Hepatocyte (in vitro differentiated cells): Measurements from ENCODE around the gene SPAAR. TPM values are rescaled to one million over a fixed set of nuclear protein-coding genes. Genes with fewer than 3 reads are reported as not detected.

Source experiments
- DNase-seq: peaks from one replicate; pipeline ENCODE4 v3.0.0-alpha.2; 2016; ENCODE audit warnings: low spot score
- H2AFZ ChIP-seq: fragments of 200-600 bp; sonication (generic); 2 replicates; pipeline ENCODE4 v1.6.0; 2016; ENCODE audit warnings: antibody characterized with exemption, mild to moderate bottlenecking
- H3K27ac ChIP-seq: fragments of 200-600 bp; sonication (generic); 2 replicates; pipeline ENCODE4 v1.5.1; 2016; ENCODE audit warnings: mild to moderate bottlenecking
- H3K27me3 ChIP-seq: fragments of 200-600 bp; sonication (generic); 2 replicates; pipeline ENCODE4 v1.6.1; 2016
- H3K36me3 ChIP-seq: fragments of 200-600 bp; sonication (generic); replicated peaks from 2 replicates; pipeline ENCODE4 v1.5.1; 2016; ENCODE audit warnings: low read depth; ENCODE audit not compliant: insufficient read depth
- H3K4me1 ChIP-seq: fragments of 200-600 bp; sonication (generic); 2 replicates; pipeline ENCODE4 v1.5.1; 2016; ENCODE audit warnings: mild to moderate bottlenecking, moderate library complexity; ENCODE audit not compliant: insufficient read depth
- H3K4me2 ChIP-seq: fragments of 200-600 bp; sonication (generic); 2 replicates; pipeline ENCODE4 v1.6.0; 2016
- H3K4me3 ChIP-seq: fragments of 200-600 bp; sonication (generic); 2 replicates; pipeline ENCODE4 v1.5.1; 2016; ENCODE audit warnings: mild to moderate bottlenecking
- H3K79me2 ChIP-seq: fragments of 200-600 bp; sonication (generic); 2 replicates; pipeline ENCODE4 v1.6.0; 2017; ENCODE audit warnings: mild to moderate bottlenecking
- H3K9me2 ChIP-seq: fragments of 200-600 bp; sonication (generic); replicated peaks from 2 replicates; pipeline ENCODE4 v1.6.0; 2017; ENCODE audit warnings: mild to moderate bottlenecking; ENCODE audit not compliant: insufficient read depth
- H3K9me3 ChIP-seq: fragments of 200-600 bp; sonication (generic); 2 replicates; pipeline ENCODE4 v1.5.1; 2016; ENCODE audit warnings: low read depth, mild to moderate bottlenecking
- H4K20me1 ChIP-seq: fragments of 200-600 bp; sonication (generic); 2 replicates; pipeline ENCODE4 v1.6.0; 2016; ENCODE audit warnings: mild to moderate bottlenecking; ENCODE audit not compliant: insufficient read depth, poor library complexity, severe bottlenecking
- EZH2 ChIP-seq: fragments of 200-600 bp; sonication (generic); IDR thresholded peaks from 2 replicates; pipeline ENCODE4 v1.6.1; 2016; ENCODE audit warnings: antibody characterized with exemption, mild to moderate bottlenecking, borderline replicate concordance
- EZH2phosphoT487 ChIP-seq: fragments of 200-600 bp; sonication (generic); IDR thresholded peaks from one replicate; pipeline ENCODE4 v1.6.1; 2018; ENCODE audit warnings: antibody characterized with exemption, mild to moderate bottlenecking, low read depth, moderate library complexity; ENCODE audit not compliant: unreplicated experiment, severe bottlenecking
- WGBS: methylation state at CpG from one replicate; pipeline ENCODE4 v1.1.6; 2016; ENCODE audit warnings: low lambda C conversion rate; ENCODE audit errors: missing lambda C conversion rate; 5-methylcytosine and 5-hydroxymethylcytosine counted together
- polyA plus RNA-seq: library from polyadenylated mRNA; unstranded; fragments of >200 nt; fragmentation: Nextera tagmentation; extraction: Ambion mirVana; gene quantifications from 2 replicates; pipeline ENCODE4 v1.2.1, GENCODE V29; 2016
- total RNA-seq: library from RNA; depleted of rRNA; stranded (reverse); fragments of >200 nt; gene quantifications from 2 replicates; pipeline ENCODE4 v1.2.3, GENCODE V29; 2014
- TF ChIP-seq, protein P1 (sequence below): fragments of 200-600 bp; sonication (generic); IDR thresholded peaks from 2 replicates; pipeline ENCODE4 v1.5.1; 2016; ENCODE audit warnings: antibody characterized with exemption, mild to moderate bottlenecking; ENCODE audit not compliant: poor library complexity

The SPAAR gene
- total and polyA plus RNA-seq, 2 experiments from 2014 or later = not detected

DNA sequence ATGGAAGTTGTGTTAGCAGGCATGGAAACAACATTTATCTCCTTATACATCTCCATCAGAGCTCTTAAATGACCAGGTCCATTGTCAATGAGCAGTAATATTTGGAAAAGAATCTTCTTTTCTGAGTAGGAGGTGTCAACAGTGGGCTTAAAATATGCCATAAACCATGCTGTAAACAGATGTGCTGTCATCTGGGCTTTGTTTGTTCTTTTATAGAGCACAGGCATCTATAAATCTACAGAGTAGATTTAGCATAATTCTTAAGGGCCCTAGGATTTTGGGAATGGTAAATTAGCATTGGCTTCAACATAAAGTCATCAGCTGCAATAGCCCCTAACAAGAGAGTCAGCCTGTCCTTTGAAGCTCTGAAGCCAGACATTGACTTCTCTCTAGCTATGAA, 11.0 kb upstream of the SPAAR start:
- H3K27me3 ChIP-seq = peaks cover 11% of the 10 kb centered on the region
- H3K9me3 ChIP-seq = no peaks in the 10 kb centered on the region
- no peaks in the 10 kb centered on the region for H3K4me1 ChIP-seq

DNA sequence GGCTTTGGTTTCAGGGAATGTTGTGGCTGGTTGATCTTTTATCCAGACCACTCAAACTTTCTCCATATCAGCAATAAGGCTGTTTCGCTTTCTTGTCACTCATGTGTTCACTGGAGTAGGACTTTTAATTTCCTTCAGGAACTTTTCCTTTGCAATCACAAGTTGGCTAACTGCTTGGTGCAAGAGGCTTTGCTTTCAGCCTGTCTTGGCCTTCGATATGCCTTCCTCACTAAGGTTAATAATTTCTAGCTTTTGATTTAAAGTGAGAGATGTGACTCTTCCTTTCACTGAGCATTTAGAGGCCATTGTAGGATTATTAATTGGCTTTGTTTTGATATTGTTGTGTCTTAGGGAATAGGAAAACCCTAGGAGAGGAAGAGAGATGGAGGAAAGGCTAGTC, 10.3 kb upstream of the SPAAR start:
- Histone ChIP-seq H3K4me2 (no peak overlapping the region), H3K36me3 (no peaks in the 10 kb centered on the region), H3K4me3 (no peak overlapping the region), H4K20me1 (no peaks in the 10 kb centered on the region), H3K27me3 (peaks cover 4% of the 10 kb centered on the region), H3K4me1 (no peaks in the 10 kb centered on the region), H2AFZ (no peak overlapping the region), H3K27ac (no peak overlapping the region), H3K9me2 (no peaks in the 10 kb centered on the region), H3K79me2 (no peaks in the 10 kb centered on the region), H3K9me3 (no peaks in the 10 kb centered on the region)
- no peak for DNase-seq
- TF ChIP-seq, protein P1, sequence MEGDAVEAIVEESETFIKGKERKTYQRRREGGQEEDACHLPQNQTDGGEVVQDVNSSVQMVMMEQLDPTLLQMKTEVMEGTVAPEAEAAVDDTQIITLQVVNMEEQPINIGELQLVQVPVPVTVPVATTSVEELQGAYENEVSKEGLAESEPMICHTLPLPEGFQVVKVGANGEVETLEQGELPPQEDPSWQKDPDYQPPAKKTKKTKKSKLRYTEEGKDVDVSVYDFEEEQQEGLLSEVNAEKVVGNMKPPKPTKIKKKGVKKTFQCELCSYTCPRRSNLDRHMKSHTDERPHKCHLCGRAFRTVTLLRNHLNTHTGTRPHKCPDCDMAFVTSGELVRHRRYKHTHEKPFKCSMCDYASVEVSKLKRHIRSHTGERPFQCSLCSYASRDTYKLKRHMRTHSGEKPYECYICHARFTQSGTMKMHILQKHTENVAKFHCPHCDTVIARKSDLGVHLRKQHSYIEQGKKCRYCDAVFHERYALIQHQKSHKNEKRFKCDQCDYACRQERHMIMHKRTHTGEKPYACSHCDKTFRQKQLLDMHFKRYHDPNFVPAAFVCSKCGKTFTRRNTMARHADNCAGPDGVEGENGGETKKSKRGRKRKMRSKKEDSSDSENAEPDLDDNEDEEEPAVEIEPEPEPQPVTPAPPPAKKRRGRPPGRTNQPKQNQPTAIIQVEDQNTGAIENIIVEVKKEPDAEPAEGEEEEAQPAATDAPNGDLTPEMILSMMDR = no peak
- TF ChIP-seq EZH2 = no peak
- WGBS = 84% methylated on average over 2 of the region's 2 CpGs

More for the DNA sequence above, 11.0 kb upstream of the SPAAR start:
- no peak for DNase-seq
- H3K9me2 ChIP-seq = no peaks in the 10 kb centered on the region
- H3K79me2 ChIP-seq = no peaks in the 10 kb centered on the region
- no peak overlapping the region for H3K27ac ChIP-seq
- H4K20me1 ChIP-seq = no peaks in the 10 kb centered on the region
- H3K36me3 ChIP-seq = no peaks in the 10 kb centered on the region
- TF ChIP-seq EZH2 (no peak), EZH2phosphoT487 (no peak)
- TF ChIP-seq, protein P1 = no peak
- no peak overlapping the region for H3K4me3 ChIP-seq
- no peak overlapping the region for H3K4me2 ChIP-seq
- no peak overlapping the region for H2AFZ ChIP-seq

DNA sequence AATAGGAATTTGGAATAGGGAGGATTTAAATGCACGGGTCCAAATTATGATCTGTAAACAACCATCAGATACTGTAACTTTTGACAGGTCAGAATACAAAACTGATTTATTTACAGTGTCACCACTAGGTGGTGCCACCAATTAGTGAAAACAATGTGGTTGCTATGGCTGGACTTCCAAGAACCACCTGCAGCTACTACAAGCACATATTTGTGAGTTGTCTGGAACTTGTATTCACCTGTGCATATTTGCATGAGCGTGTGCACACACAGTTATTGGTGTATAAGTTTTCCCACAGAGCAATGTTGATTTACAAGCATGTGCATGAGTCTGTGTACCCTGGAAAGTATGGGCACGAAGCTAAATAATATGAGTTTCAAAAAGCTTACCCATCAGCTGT, 6.2 kb upstream of the SPAAR start:
- H3K9me2 ChIP-seq = no peaks in the 10 kb centered on the region
- no peaks in the 10 kb centered on the region for H3K9me3 ChIP-seq
- no peaks in the 10 kb centered on the region for H3K79me2 ChIP-seq
- TF ChIP-seq EZH2 (no peak), EZH2phosphoT487 (no peak)
- TF ChIP-seq, protein P1 = peak; percentile 84
- 38% methylated on average over 3 of the region's 3 CpGs for WGBS
- H3K4me3 ChIP-seq = no peak overlapping the region
- no peak overlapping the region for H2AFZ ChIP-seq
- H3K4me2 ChIP-seq = no peak overlapping the region
- no peak overlapping the region for H3K27ac ChIP-seq
- no peaks in the 10 kb centered on the region for H3K27me3 ChIP-seq
- peaks cover 32% of the 10 kb centered on the region for H3K4me1 ChIP-seq
- peak; percentile 74 for DNase-seq
- no peaks in the 10 kb centered on the region for H3K36me3 ChIP-seq
- no peaks in the 10 kb centered on the region for H4K20me1 ChIP-seq

DNA sequence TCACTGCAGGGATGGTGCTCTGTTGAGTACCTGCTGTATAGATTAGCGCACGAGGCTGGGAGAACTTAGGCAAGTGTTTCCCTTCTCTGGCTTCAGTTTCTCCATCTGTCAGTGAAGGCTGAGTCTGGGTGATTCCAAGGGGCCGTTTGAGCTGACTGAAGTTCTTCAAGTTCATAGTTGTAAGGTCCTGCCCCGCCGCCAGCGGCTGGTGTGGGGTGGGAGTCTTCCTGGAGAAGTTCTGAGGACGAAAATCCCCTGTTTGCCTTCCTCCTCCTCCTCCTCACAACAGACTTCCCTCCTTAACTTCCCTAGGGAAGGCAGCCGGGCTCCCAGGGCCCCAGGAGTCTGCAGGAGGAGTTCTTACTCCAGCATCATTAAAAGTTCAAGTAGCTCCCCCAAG, 5.0 kb upstream of the SPAAR start:
- Histone ChIP-seq H3K4me1 (peaks cover 45% of the 10 kb centered on the region), H4K20me1 (no peaks in the 10 kb centered on the region), H3K79me2 (no peaks in the 10 kb centered on the region), H3K27ac (no peak overlapping the region), H3K4me3 (no peak overlapping the region), H3K9me2 (no peaks in the 10 kb centered on the region), H3K9me3 (no peaks in the 10 kb centered on the region), H2AFZ (no peak overlapping the region), H3K36me3 (no peaks in the 10 kb centered on the region), H3K27me3 (no peaks in the 10 kb centered on the region), H3K4me2 (no peak overlapping the region)
- TF ChIP-seq, protein P1 = no peak
- TF ChIP-seq EZH2 (no peak), EZH2phosphoT487 (no peak)
- no peak for DNase-seq
- 80% methylated on average over 8 of the region's 8 CpGs for WGBS
